ENCODE data around the gene USP24.

DNA sequence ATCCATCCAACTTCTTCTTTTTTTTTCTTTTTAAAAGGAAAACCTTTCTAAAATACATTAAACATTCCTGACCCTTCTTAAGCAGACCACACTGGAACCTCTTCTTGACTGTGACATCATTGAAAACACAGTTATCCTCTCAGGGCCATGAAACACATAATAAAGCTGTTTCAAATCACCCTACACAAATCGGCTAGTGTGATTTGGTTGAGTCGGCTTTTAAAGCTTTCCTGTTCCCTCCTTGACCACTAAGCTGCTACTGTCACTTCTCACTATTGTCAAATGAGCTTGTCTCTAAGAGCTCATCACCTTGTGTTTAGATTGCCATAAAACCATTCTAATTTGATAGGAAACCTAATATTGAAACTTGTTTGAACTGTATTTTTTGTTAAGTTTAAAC is 5.9 kb downstream of the USP24 start:
- TF ChIP-seq, protein P1, sequence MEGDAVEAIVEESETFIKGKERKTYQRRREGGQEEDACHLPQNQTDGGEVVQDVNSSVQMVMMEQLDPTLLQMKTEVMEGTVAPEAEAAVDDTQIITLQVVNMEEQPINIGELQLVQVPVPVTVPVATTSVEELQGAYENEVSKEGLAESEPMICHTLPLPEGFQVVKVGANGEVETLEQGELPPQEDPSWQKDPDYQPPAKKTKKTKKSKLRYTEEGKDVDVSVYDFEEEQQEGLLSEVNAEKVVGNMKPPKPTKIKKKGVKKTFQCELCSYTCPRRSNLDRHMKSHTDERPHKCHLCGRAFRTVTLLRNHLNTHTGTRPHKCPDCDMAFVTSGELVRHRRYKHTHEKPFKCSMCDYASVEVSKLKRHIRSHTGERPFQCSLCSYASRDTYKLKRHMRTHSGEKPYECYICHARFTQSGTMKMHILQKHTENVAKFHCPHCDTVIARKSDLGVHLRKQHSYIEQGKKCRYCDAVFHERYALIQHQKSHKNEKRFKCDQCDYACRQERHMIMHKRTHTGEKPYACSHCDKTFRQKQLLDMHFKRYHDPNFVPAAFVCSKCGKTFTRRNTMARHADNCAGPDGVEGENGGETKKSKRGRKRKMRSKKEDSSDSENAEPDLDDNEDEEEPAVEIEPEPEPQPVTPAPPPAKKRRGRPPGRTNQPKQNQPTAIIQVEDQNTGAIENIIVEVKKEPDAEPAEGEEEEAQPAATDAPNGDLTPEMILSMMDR (IDR thresholded peaks at IDR 0.05; ENCODE audit: low read depth, low read length, poor library complexity, severe bottlenecking) = no peak
- TF ChIP-seq EZH2phosphoT487 (IDR thresholded peaks at IDR 0.05; ENCODE audit: borderline replicate concordance, low read length) = no peak

Measured in DOHH2 (cell line).